ENCODE data around the gene PIP5K1C.

The PIP5K1C gene

GRCh38 chr19:3626473-3627350 is 73.6 kb downstream of the PIP5K1C start, which contains the start of gene CACTIN:
CACTIN (minus strand) TSS chr19:3626790; CDS start chr19:3626762, 28 bp downstream.
- peak; percentile 94 for DNase-seq (ENCODE audit: low read depth)

GRCh38 chr19:3625996-3626472 is 74.2 kb downstream of the PIP5K1C start:
- no peak for DNase-seq (ENCODE audit: low read depth)

GRCh38 chr19:3623716-3624115 is 76.6 kb downstream of the PIP5K1C start:
- no peak for DNase-seq (ENCODE audit: low read depth)

- DNase-seq (ENCODE audit: low read depth): no peak
These were observed 78.0 kb downstream of the PIP5K1C start for GRCh38 chr19:3622224-3622623.

GRCh38 chr19:3621689-3622088 is 78.6 kb downstream of the PIP5K1C start:
- no peak for DNase-seq (ENCODE audit: low read depth)

GRCh38 chr19:3620817-3621547 is 79.3 kb downstream of the PIP5K1C start:
- no peak for DNase-seq (ENCODE audit: low read depth)

GRCh38 chr19:3620145-3620816 is 80.0 kb downstream of the PIP5K1C start:
- no peak for DNase-seq (ENCODE audit: low read depth)

GRCh38 chr19:3619631-3620012 is 80.6 kb downstream of the PIP5K1C start:
- DNase-seq (ENCODE audit: low read depth): no peak

- no peak for DNase-seq (ENCODE audit: low read depth)
These were observed 81.2 kb downstream of the PIP5K1C start for GRCh38 chr19:3618811-3619630.

- peak; percentile 45 for DNase-seq (ENCODE audit: low read depth)
These were observed 82.0 kb downstream of the PIP5K1C start for GRCh38 chr19:3618144-3618810.

GRCh38 chr19:3617463-3617862 is 82.8 kb downstream of the PIP5K1C start:
- DNase-seq (ENCODE audit: low read depth): no peak

- no peak for DNase-seq (ENCODE audit: low read depth)
These were observed 84.6 kb downstream of the PIP5K1C start for GRCh38 chr19:3615524-3616135.

GRCh38 chr19:3614858-3615505 is 85.3 kb downstream of the PIP5K1C start:
- DNase-seq (ENCODE audit: low read depth): no peak

GRCh38 chr19:3613818-3614661 is 86.2 kb downstream of the PIP5K1C start:
- DNase-seq (ENCODE audit: low read depth): no peak

GRCh38 chr19:3612901-3613741 is 87.1 kb downstream of the PIP5K1C start:
- DNase-seq (ENCODE audit: low read depth): no peak

GRCh38 chr19:3612330-3612729 is 87.9 kb downstream of the PIP5K1C start:
- DNase-seq (ENCODE audit: low read depth): no peak

GRCh38 chr19:3611841-3612240 is 88.4 kb downstream of the PIP5K1C start:
- DNase-seq (ENCODE audit: low read depth): no peak

All from stimulated activated CD8-positive, alpha-beta memory T cell treated with anti-CD3 and anti-CD28 coated beads, Interleukin-15, amount 100 ng/mL, for 24 hours (primary cell).